OCI-LY1 (cell line): ENCODE measurements around the gene TPPP.

Source experiments
- EZH2 ChIP-seq: fragments of 200-600 bp; sonication (generic), shearing (Covaris generic); IDR thresholded peaks from 2 replicates; pipeline ENCODE4 v1.8.0; 2017; ENCODE audit warnings: borderline replicate concordance, mixed run types, mild to moderate bottlenecking, antibody characterized with exemption, low read length, moderate library complexity, mixed read lengths
- TF ChIP-seq, protein P1 (sequence below): fragments of 200-600 bp; sonication (generic), shearing (Covaris generic); IDR thresholded peaks from 2 replicates; pipeline ENCODE4 v1.5.1; 2017; ENCODE audit warnings: mild to moderate bottlenecking, antibody characterized with exemption, low read length, moderate library complexity, mixed read lengths

DNA sequence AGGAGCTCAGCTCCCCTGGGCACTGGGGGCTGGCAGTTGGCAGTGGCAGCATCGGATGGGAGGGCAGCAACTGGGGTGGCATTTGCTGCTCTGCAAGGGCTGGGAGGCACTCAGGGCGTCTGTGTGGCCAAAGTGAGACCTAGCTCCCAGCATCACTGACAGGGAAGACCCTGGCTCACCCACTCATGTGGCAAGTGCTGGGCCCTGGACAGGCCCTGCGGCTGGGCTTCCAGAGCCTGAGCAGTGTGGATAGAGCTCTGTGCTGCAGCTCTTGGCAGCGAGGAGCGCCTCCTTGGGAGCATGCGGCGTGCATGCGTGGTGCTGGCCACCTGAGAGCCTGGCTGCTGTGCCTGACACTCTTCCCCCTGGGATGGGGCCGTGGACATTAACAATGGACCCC lies 70.8 kb downstream of the TPPP start:
- TF ChIP-seq, protein P1, sequence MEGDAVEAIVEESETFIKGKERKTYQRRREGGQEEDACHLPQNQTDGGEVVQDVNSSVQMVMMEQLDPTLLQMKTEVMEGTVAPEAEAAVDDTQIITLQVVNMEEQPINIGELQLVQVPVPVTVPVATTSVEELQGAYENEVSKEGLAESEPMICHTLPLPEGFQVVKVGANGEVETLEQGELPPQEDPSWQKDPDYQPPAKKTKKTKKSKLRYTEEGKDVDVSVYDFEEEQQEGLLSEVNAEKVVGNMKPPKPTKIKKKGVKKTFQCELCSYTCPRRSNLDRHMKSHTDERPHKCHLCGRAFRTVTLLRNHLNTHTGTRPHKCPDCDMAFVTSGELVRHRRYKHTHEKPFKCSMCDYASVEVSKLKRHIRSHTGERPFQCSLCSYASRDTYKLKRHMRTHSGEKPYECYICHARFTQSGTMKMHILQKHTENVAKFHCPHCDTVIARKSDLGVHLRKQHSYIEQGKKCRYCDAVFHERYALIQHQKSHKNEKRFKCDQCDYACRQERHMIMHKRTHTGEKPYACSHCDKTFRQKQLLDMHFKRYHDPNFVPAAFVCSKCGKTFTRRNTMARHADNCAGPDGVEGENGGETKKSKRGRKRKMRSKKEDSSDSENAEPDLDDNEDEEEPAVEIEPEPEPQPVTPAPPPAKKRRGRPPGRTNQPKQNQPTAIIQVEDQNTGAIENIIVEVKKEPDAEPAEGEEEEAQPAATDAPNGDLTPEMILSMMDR: no peak
- TF ChIP-seq EZH2: no peak
